HepG2 (cell line): ENCODE measurements around the gene ZNRF3. TPM values are rescaled to one million over a fixed set of nuclear protein-coding genes. Genes with fewer than 3 reads are reported as not detected.

ENCODE experiments used
- CHD2 ChIP-seq: IDR thresholded peaks from 2 replicates; pipeline ENCODE4 v1.6.1; 2011; ENCODE audit warnings: low read depth, low read length, improper control_type of control experiment
- DNMT1 ChIP-seq: sonication (generic); formaldehyde crosslinking; IDR thresholded peaks from 2 replicates; pipeline ENCODE4 v1.5.1; 2020; ENCODE audit warnings: mild to moderate bottlenecking, missing genetic modification reagents
- HNRNPL ChIP-seq: fragments of 200-400 bp; formaldehyde crosslinking; IDR thresholded peaks from 2 replicates; pipeline ENCODE4 v1.6.1; 2017; ENCODE audit warnings: mild to moderate bottlenecking, low read depth, low read length
- MXI1 ChIP-seq: IDR thresholded peaks from 3 replicates; pipeline ENCODE4 v1.6.1; 2012; ENCODE audit warnings: low read depth, low read length, inconsistent platforms, borderline replicate concordance
- ZMYM3 ChIP-seq: sonication (generic); formaldehyde crosslinking; IDR thresholded peaks from 2 replicates; pipeline ENCODE4 v1.5.1; 2020; ENCODE audit warnings: mild to moderate bottlenecking, missing genetic modification reagents
- ZNF235 ChIP-seq: sonication (generic); formaldehyde crosslinking; IDR thresholded peaks from 2 replicates; pipeline ENCODE4 v1.8.1; 2023; ENCODE audit warnings: mild to moderate bottlenecking, missing genetic modification reagents, borderline replicate concordance
- ZNF263 ChIP-seq: sonication (generic); formaldehyde crosslinking; IDR thresholded peaks from 2 replicates; pipeline ENCODE4 v1.4.0; 2020; ENCODE audit warnings: missing genetic modification reagents
- ZNF484 ChIP-seq: sonication (generic); formaldehyde crosslinking; IDR thresholded peaks from 2 replicates; pipeline ENCODE4 v1.5.1; 2020; ENCODE audit warnings: mild to moderate bottlenecking, low read depth, missing genetic modification reagents, borderline replicate concordance
- ZNF512B ChIP-seq: sonication (generic); formaldehyde crosslinking; IDR thresholded peaks from 2 replicates; pipeline ENCODE4 v1.5.1; 2020; ENCODE audit warnings: missing genetic modification reagents, mild to moderate bottlenecking, borderline replicate concordance
- ZNF704 ChIP-seq: sonication (generic); formaldehyde crosslinking; IDR thresholded peaks from 2 replicates; pipeline ENCODE4 v1.8.1; 2023; ENCODE audit warnings: mild to moderate bottlenecking, inconsistent platforms, moderate library complexity, missing genetic modification reagents, borderline replicate concordance
- ZNF816 ChIP-seq: sonication (generic); formaldehyde crosslinking; IDR thresholded peaks from 2 replicates; pipeline ENCODE4 v1.8.0; 2022; ENCODE audit warnings: missing genetic modification reagents, mild to moderate bottlenecking, borderline replicate concordance
- ZNF891 ChIP-seq: sonication (generic); formaldehyde crosslinking; IDR thresholded peaks from 2 replicates; pipeline ENCODE4 v1.5.0; 2020; ENCODE audit warnings: mild to moderate bottlenecking, missing genetic modification reagents
- polyA plus RNA-seq, 8 experiments: library from polyadenylated mRNA; depleted of rRNA in 3 of 8; stranded (reverse) in 7 of 8; unstranded in 1 of 8; fragments of >200 nt; fragmentation: Illumina TruSeq in 4 of 8; extraction: Trizol in 4 of 8; gene quantifications; 2 replicates each; pipeline versions ENCODE4 v1.2.1 to v1.2.3, GENCODE V29; 2011 to 2016; ENCODE audit warnings: low read depth in 4 of 8, missing spikeins in 1 of 8, mixed read lengths in 1 of 8; ENCODE audit not compliant: insufficient read depth in 1 of 8
- total RNA-seq, 5 experiments: library from RNA; depleted of rRNA; stranded (reverse); fragments of >200 nt; fragmentation: Illumina TruSeq; extraction: Trizol; gene quantifications; 2 replicates each; pipeline ENCODE4 v1.2.3, GENCODE V29; 2016; ENCODE audit warnings: low read depth in 1 of 5
- TF ChIP-seq, protein P1 (sequence below): IDR thresholded peaks from 2 replicates; pipeline ENCODE4 v1.6.1; 2016; ENCODE audit warnings: missing biosample characterization, missing genetic modification reagents, low read depth
- TF ChIP-seq, protein P2 (sequence below): sonication (generic); formaldehyde crosslinking; conservative IDR thresholded peaks from 2 replicates; pipeline ENCODE4 v1.4.0; 2020; ENCODE audit warnings: mild to moderate bottlenecking, missing genetic modification reagents, moderate library complexity
- TF ChIP-seq, protein P3 (sequence below): sonication (generic); formaldehyde crosslinking; IDR thresholded peaks from 2 replicates; pipeline ENCODE4 v1.9.0; 2021; ENCODE audit warnings: missing genetic modification reagents, borderline replicate concordance

Gene ZNRF3
- total and polyA plus RNA-seq, 2 of the 13 experiments (the other 11 are each of a cell fraction or from before 2014, with no cell fraction given) = 20.3 to 36.7 TPM

DNA sequence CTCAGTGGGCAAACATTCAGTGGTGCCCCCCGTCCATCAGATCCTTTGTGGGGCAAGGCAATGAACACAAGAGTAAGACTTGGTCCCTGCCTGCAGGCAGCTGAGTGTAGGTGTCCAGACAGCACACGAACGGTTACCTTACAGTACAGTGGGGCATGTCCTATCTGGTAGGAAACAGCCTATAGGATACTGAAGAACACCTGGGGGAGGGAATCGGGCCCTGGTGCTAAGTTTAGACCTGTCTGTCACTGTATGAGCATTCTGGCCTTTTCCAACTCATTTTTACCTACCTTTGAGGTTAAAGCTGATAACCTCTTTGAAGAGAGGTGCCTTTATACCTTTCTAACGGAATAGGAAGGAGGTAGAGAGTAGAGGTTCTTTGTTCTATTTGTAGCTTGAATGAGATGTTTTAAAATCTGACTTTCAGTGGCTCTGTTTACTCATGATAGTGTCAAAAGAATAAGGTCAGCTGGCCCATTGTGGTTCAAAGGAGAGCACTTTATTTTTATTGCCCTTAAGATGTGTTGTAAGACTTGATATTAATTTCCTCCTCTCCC lies 8.9 kb downstream of the ZNRF3 start (continued):
- no peak for TF ChIP-seq DNMT1 (CRISPR knock-in tag)
- TF ChIP-seq ZNF816 (CRISPR knock-in tag) = 0 out of 2 replicates have a peak, but pooled peaks have one; percentile 40
- no peak for TF ChIP-seq ZNF484 (CRISPR knock-in tag)
- no peak for TF ChIP-seq ZNF704 (CRISPR knock-in tag)
- TF ChIP-seq CHD2 = no peak
- no peak for TF ChIP-seq ZNF891 (CRISPR knock-in tag)
- no peak for TF ChIP-seq ZNF235 (CRISPR knock-in tag)
- TF ChIP-seq, protein P1, sequence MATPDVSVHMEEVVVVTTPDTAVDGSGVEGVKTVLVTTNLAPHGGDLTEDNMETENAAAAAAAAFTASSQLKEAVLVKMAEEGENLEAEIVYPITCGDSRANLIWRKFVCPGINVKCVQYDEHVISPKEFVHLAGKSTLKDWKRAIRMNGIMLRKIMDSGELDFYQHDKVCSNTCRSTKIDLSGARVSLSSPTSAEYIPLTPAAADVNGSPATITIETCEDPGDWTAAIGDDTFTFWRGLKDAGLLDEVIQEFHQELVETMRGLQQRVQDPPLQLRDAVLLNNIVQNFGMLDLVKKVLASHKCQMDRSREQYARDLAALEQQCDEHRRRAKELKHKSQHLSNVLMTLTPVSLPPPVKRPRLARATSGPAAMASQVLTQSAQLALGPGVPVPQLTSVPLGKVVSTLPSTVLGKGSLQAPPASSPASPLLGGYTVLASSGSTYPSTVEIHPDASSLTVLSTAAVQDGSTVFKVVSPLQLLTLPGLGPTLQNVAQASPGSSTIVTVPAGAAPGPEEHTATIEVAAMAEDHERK (CRISPR knock-in tag) = no peak
- TF ChIP-seq HNRNPL = no peak
- TF ChIP-seq, protein P2, sequence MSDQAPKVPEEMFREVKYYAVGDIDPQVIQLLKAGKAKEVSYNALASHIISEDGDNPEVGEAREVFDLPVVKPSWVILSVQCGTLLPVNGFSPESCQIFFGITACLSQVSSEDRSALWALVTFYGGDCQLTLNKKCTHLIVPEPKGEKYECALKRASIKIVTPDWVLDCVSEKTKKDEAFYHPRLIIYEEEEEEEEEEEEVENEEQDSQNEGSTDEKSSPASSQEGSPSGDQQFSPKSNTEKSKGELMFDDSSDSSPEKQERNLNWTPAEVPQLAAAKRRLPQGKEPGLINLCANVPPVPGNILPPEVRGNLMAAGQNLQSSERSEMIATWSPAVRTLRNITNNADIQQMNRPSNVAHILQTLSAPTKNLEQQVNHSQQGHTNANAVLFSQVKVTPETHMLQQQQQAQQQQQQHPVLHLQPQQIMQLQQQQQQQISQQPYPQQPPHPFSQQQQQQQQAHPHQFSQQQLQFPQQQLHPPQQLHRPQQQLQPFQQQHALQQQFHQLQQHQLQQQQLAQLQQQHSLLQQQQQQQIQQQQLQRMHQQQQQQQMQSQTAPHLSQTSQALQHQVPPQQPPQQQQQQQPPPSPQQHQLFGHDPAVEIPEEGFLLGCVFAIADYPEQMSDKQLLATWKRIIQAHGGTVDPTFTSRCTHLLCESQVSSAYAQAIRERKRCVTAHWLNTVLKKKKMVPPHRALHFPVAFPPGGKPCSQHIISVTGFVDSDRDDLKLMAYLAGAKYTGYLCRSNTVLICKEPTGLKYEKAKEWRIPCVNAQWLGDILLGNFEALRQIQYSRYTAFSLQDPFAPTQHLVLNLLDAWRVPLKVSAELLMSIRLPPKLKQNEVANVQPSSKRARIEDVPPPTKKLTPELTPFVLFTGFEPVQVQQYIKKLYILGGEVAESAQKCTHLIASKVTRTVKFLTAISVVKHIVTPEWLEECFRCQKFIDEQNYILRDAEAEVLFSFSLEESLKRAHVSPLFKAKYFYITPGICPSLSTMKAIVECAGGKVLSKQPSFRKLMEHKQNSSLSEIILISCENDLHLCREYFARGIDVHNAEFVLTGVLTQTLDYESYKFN (CRISPR knock-in tag) = peak; percentile 54
- TF ChIP-seq, protein P3, sequence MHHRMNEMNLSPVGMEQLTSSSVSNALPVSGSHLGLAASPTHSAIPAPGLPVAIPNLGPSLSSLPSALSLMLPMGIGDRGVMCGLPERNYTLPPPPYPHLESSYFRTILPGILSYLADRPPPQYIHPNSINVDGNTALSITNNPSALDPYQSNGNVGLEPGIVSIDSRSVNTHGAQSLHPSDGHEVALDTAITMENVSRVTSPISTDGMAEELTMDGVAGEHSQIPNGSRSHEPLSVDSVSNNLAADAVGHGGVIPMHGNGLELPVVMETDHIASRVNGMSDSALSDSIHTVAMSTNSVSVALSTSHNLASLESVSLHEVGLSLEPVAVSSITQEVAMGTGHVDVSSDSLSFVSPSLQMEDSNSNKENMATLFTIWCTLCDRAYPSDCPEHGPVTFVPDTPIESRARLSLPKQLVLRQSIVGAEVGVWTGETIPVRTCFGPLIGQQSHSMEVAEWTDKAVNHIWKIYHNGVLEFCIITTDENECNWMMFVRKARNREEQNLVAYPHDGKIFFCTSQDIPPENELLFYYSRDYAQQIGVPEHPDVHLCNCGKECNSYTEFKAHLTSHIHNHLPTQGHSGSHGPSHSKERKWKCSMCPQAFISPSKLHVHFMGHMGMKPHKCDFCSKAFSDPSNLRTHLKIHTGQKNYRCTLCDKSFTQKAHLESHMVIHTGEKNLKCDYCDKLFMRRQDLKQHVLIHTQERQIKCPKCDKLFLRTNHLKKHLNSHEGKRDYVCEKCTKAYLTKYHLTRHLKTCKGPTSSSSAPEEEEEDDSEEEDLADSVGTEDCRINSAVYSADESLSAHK (CRISPR knock-in tag) = no peak
- TF ChIP-seq MXI1 = no peak
- no peak for TF ChIP-seq ZNF263 (CRISPR knock-in tag)
- no peak for TF ChIP-seq ZMYM3 (CRISPR knock-in tag)
- TF ChIP-seq ZNF512B (CRISPR knock-in tag) = no peak
